SK-N-SH (cell line): ENCODE measurements around the gene HDDC2. TPM values are rescaled to one million over a fixed set of nuclear protein-coding genes. Genes with fewer than 3 reads are reported as not detected.

ENCODE experiments used
- CTCF ChIA-PET: fragments of 300-600, 350-600 bp; formaldehyde crosslinking; extraction: SDS; loops from one replicate; lab custom pipeline; 2021; lab: Yijun Ruan, JAX
- POLR2A ChIA-PET: fragments of 350-600 bp; sonication (Branson Sonifier 250); formaldehyde crosslinking; extraction: SDS; loops from one replicate; lab custom pipeline; 2020; ENCODE audit warnings: antibody characterized with exemption, inconsistent platforms; lab: Yijun Ruan, JAX
- DNase-seq: peaks from one replicate; pipeline ENCODE4 v3.0.0; 2012
- H2AFZ ChIP-seq: fragments of 200-600 bp; sonication (generic); 2 replicates; pipeline ENCODE4 v1.8.1; 2016; ENCODE audit warnings: antibody characterized with exemption, mild to moderate bottlenecking, low read depth
- H3F3A ChIP-seq: fragments of 200-600 bp; sonication (generic); replicated peaks from 2 replicates; pipeline ENCODE3; 2016; ENCODE audit warnings: antibody characterized with exemption, mild to moderate bottlenecking; ENCODE audit not compliant: insufficient read depth
- H3K27ac ChIP-seq, 2 experiments: fragments of 200-500 bp in 1 of 2; fragments of 200-600 bp in 1 of 2; sonication (Bioruptor generic) in 1 of 2; sonication (generic), shearing (Covaris generic) in 1 of 2; 2 replicates each; pipeline versions ENCODE4 v1.5.1 to v1.6.1; 2014 to 2016; ENCODE audit warnings: low read depth in 2 of 2, inconsistent platforms in 1 of 2, low read length in 1 of 2, mild to moderate bottlenecking in 1 of 2, mixed read lengths in 1 of 2
- H3K27me3 ChIP-seq: fragments of 200-600 bp; sonication (generic), shearing (Covaris generic); 2 replicates; pipeline ENCODE4 v1.6.1; 2016; ENCODE audit warnings: mixed run types; ENCODE audit not compliant: insufficient read depth
- H3K36me3 ChIP-seq, 2 experiments: fragments of 200-500 bp in 1 of 2; fragments of 200-600 bp in 1 of 2; sonication (Bioruptor generic) in 1 of 2; sonication (generic) in 1 of 2; replicated peaks in 1 of 2; 2 replicates each; pipeline versions ENCODE3 to v1.5.1; 2014 to 2016; ENCODE audit warnings: low read length in 1 of 2, mild to moderate bottlenecking in 1 of 2; ENCODE audit not compliant: insufficient read depth in 2 of 2, control insufficient read depth in 1 of 2
- H3K4me1 ChIP-seq, 2 experiments: fragments of 200-500 bp in 1 of 2; fragments of 200-600 bp in 1 of 2; sonication (Bioruptor generic) in 1 of 2; sonication (generic), shearing (Covaris generic) in 1 of 2; 2 replicates each; pipeline versions ENCODE4 v1.5.1 to v1.6.1; 2014 to 2016; ENCODE audit warnings: low read depth in 1 of 2, low read length in 1 of 2, mixed run types in 1 of 2; ENCODE audit not compliant: insufficient read depth in 2 of 2, control insufficient read depth in 1 of 2
- H3K4me2 ChIP-seq: fragments of 200-600 bp; sonication (generic), shearing (Covaris generic); 2 replicates; pipeline ENCODE4 v1.6.1; 2017; ENCODE audit warnings: mixed run types
- H3K4me3 ChIP-seq, 2 experiments: fragments of 200-500 bp in 1 of 2; fragments of 200-600 bp in 1 of 2; sonication (Bioruptor generic) in 1 of 2; sonication (generic), shearing (Covaris generic) in 1 of 2; 2 replicates each; pipeline versions ENCODE4 v1.5.1 to v1.8.1; 2014 to 2016; ENCODE audit warnings: low read depth in 2 of 2, inconsistent platforms in 1 of 2, low read length in 1 of 2, mild to moderate bottlenecking in 1 of 2, mixed read lengths in 1 of 2, moderate library complexity in 1 of 2
- H3K79me2 ChIP-seq: fragments of 200-600 bp; sonication (generic); 2 replicates; pipeline ENCODE4 v1.8.1; 2017; ENCODE audit warnings: mild to moderate bottlenecking; ENCODE audit not compliant: insufficient read depth
- H3K9ac ChIP-seq: fragments of 200-600 bp; sonication (generic); 2 replicates; pipeline ENCODE4 v1.6.1; 2017; ENCODE audit warnings: mixed run types
- H3K9me2 ChIP-seq: fragments of 200-600 bp; sonication (generic); 2 replicates; pipeline ENCODE4 v1.6.1; 2017; ENCODE audit warnings: mixed run types
- H3K9me3 ChIP-seq: fragments of 200-600 bp; sonication (generic); 2 replicates; pipeline ENCODE4 v1.6.1; 2017; ENCODE audit warnings: mixed run types, mild to moderate bottlenecking, moderate library complexity
- H4K20me1 ChIP-seq: fragments of 200-600 bp; sonication (generic); 2 replicates; pipeline ENCODE4 v1.6.1; 2017; ENCODE audit warnings: mild to moderate bottlenecking, mixed run types; ENCODE audit not compliant: insufficient read depth
- CHD2 ChIP-seq: fragments of 150-350 bp; IDR thresholded peaks from 2 replicates; pipeline ENCODE4 v1.6.1; 2018; ENCODE audit warnings: low read length; ENCODE audit not compliant: partially characterized antibody
- ELF1 ChIP-seq: IDR thresholded peaks from 2 replicates; pipeline ENCODE4 v1.4.0; 2012
- EP300 ChIP-seq, 2 experiments: IDR thresholded peaks; 2 replicates each; pipeline versions ENCODE4 v1.4.0 to v1.6.1; 2012; ENCODE audit warnings: borderline replicate concordance in 1 of 2, low read depth in 1 of 2, low read length in 1 of 2
- EZH2phosphoT487 ChIP-seq: fragments of 200-600 bp; sonication (generic); IDR thresholded peaks from 2 replicates; pipeline ENCODE4 v1.6.1; 2017; ENCODE audit warnings: low read depth, mixed run types, mild to moderate bottlenecking, antibody characterized with exemption, moderate library complexity, borderline replicate concordance
- FOXJ3 ChIP-seq: sonication (generic); formaldehyde crosslinking; IDR thresholded peaks from 2 replicates; pipeline ENCODE4 v1.5.1; 2020; ENCODE audit warnings: mild to moderate bottlenecking, missing genetic modification reagents
- FOXM1 ChIP-seq: IDR thresholded peaks from 2 replicates; pipeline ENCODE4 v1.4.0; 2012; ENCODE audit warnings: low read depth, mild to moderate bottlenecking
- GABPA ChIP-seq: IDR thresholded peaks from 2 replicates; pipeline ENCODE4 v1.4.0; 2012; ENCODE audit warnings: low read depth, mild to moderate bottlenecking
- GATA2 ChIP-seq: sonication (generic); formaldehyde crosslinking; IDR thresholded peaks from 2 replicates; pipeline ENCODE4 v1.5.0; 2020; ENCODE audit warnings: mild to moderate bottlenecking, missing genetic modification reagents
- MEF2A ChIP-seq: IDR thresholded peaks from 2 replicates; pipeline ENCODE4 v1.4.0; 2012; ENCODE audit warnings: low read depth, borderline replicate concordance
- MXI1 ChIP-seq: IDR thresholded peaks from 2 replicates; pipeline ENCODE4 v1.6.1; 2012; ENCODE audit warnings: mild to moderate bottlenecking, low read depth, low read length, improper control_type of control experiment
- NRF1 ChIP-seq: IDR thresholded peaks from 2 replicates; pipeline ENCODE4 v1.6.1; 2012; ENCODE audit warnings: low read depth, mild to moderate bottlenecking, low read length
- POLR2AphosphoS5 ChIP-seq: IDR thresholded peaks from 2 replicates; pipeline ENCODE4 v1.6.1; 2012; ENCODE audit warnings: low read depth, low read length
- RAD21 ChIP-seq: IDR thresholded peaks from 2 replicates; pipeline ENCODE4 v1.6.1; 2012; ENCODE audit warnings: mild to moderate bottlenecking, low read length
- RCOR1 ChIP-seq: fragments of 150-350 bp; IDR thresholded peaks from 2 replicates; pipeline ENCODE4 v1.6.1; 2017; ENCODE audit warnings: antibody characterized with exemption, low read length
- TCF12 ChIP-seq: IDR thresholded peaks from 2 replicates; pipeline ENCODE4 v1.4.0; 2012
- WGBS: methylation state at CpG from one replicate; pipeline ENCODE4 v1.1.6; 2017; ENCODE audit warnings: low lambda C conversion rate; 5-methylcytosine and 5-hydroxymethylcytosine counted together
- polyA plus RNA-seq, 3 experiments: library from polyadenylated mRNA; depleted of rRNA; stranded (reverse); fragments of >200 nt; gene quantifications; 2 replicates each; pipeline ENCODE4 v1.2.3, GENCODE V29; 2012
- TF ChIP-seq, protein P1 (sequence below): IDR thresholded peaks from 2 replicates; pipeline ENCODE4 v1.4.0; 2012; ENCODE audit warnings: low read depth, borderline replicate concordance
- TF ChIP-seq, protein P2 (sequence below): IDR thresholded peaks from 2 replicates; pipeline ENCODE4 v1.4.0; 2012; ENCODE audit warnings: low read depth
- TF ChIP-seq, protein P3 (sequence below): fragments of 150-350 bp; IDR thresholded peaks from 2 replicates; pipeline ENCODE4 v1.6.1; 2016; ENCODE audit warnings: mild to moderate bottlenecking, low read depth, low read length

Gene HDDC2
- polyA plus RNA-seq, 1 of the 3 experiments (the other 2 are of a cell fraction): 85.5 TPM

DNA sequence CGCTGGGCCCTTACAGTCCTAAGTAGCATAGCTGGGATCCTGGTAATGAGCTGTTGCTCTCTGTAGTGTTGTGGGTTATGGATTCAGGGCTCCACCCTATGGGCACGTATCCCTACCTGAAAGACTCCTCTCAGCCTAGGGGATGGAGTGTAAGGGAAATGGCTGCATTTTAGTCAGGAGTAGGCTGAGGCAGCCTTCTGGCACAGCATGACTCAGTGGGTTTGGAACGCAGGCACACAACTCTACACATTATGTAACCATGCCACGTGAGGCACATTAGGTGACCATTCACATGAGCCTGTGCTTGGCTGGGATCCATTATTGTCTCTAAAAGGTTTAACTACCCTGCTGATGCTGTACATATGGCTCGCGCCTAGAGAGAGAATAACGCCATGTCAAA lies 27.8 kb downstream of the HDDC2 start:
- Histone ChIP-seq H3K9ac (no peak overlapping the region), H3K4me3 (no peak overlapping the region), H3K27me3 (no peaks in the 10 kb centered on the region), H3K4me1 (no peaks in the 10 kb centered on the region; a peak in 1 of 4 replicates), H3K9me2 (no peaks in the 10 kb centered on the region), H3F3A (no peaks in the 10 kb centered on the region), H3K4me2 (no peak overlapping the region), H3K36me3 (peaks cover 8 to 26% of the 10 kb centered on the region in 2 experiments), H2AFZ (no peak overlapping the region), H3K9me3 (no peaks in the 10 kb centered on the region), H4K20me1 (no peaks in the 10 kb centered on the region), H3K27ac (no peak overlapping the region), H3K79me2 (no peaks in the 10 kb centered on the region)
- CTCF ChIA-PET: no interaction called here
- POLR2A ChIA-PET: no interaction called here
- DNase-seq: no peak
- 89% methylated on average over 6 of the region's 7 CpGs for WGBS
- no peak for TF ChIP-seq CHD2
- TF ChIP-seq, all 33 proteins: peak for 0

DNA sequence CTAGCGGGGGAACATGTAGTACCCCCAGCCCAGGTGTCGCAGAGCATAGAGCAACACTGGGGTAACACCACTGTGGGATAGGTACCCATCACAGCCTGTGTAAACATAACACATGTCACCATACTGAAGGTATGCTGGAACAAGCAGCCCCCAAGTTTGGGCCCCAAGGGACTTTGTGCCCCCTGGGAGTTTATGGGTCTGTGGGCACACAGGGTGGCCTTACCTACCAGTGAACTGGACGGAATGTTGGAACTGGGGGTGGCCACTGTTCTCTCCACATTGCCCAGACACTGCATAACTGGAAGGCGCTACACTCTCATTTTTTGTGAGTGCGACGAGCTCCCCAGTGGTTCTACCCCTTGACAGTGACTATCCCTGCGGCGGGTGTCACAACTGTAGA lies 28.5 kb downstream of the HDDC2 start:
- no CpG with 5 or more reads among the region's 8 CpGs for WGBS
- no peak overlapping the region for H3K9ac ChIP-seq
- H3K27me3 ChIP-seq: no peaks in the 10 kb centered on the region
- no peaks in the 10 kb centered on the region for H4K20me1 ChIP-seq
- CTCF ChIA-PET: no interaction called here
- no peak overlapping the region for H2AFZ ChIP-seq
- TF ChIP-seq NRF1: no peak
- TF ChIP-seq FOXM1: no peak
- TF ChIP-seq EP300 (IDR thresholded peaks at IDR 0.05; ENCODE audit: borderline replicate concordance in 1 of 2, low read depth in 1 of 2, low read length in 1 of 2): no peak
- TF ChIP-seq, protein P1, sequence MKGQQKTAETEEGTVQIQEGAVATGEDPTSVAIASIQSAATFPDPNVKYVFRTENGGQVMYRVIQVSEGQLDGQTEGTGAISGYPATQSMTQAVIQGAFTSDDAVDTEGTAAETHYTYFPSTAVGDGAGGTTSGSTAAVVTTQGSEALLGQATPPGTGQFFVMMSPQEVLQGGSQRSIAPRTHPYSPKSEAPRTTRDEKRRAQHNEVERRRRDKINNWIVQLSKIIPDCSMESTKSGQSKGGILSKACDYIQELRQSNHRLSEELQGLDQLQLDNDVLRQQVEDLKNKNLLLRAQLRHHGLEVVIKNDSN: no peak
- TF ChIP-seq MEF2A: no peak
- no peak for TF ChIP-seq RCOR1
- no peak for TF ChIP-seq GATA2 (CRISPR knock-in tag)
- no peak for TF ChIP-seq EZH2phosphoT487
- TF ChIP-seq FOXJ3: no peak
- no peak for TF ChIP-seq POLR2AphosphoS5
- no peak for TF ChIP-seq MXI1
- TF ChIP-seq ELF1: no peak
- TF ChIP-seq TCF12: no peak
- no peak for TF ChIP-seq GABPA
- TF ChIP-seq, protein P2, sequence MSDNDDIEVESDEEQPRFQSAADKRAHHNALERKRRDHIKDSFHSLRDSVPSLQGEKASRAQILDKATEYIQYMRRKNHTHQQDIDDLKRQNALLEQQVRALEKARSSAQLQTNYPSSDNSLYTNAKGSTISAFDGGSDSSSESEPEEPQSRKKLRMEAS: no peak
- TF ChIP-seq, protein P3, sequence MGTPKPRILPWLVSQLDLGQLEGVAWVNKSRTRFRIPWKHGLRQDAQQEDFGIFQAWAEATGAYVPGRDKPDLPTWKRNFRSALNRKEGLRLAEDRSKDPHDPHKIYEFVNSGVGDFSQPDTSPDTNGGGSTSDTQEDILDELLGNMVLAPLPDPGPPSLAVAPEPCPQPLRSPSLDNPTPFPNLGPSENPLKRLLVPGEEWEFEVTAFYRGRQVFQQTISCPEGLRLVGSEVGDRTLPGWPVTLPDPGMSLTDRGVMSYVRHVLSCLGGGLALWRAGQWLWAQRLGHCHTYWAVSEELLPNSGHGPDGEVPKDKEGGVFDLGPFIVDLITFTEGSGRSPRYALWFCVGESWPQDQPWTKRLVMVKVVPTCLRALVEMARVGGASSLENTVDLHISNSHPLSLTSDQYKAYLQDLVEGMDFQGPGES: no peak
- TF ChIP-seq RAD21: no peak
- peaks cover 4 to 26% of the 10 kb centered on the region in 2 experiments for H3K36me3 ChIP-seq
- H3K9me2 ChIP-seq: no peaks in the 10 kb centered on the region
- no peak overlapping the region for H3K27ac ChIP-seq
- no peak overlapping the region for H3K4me3 ChIP-seq
- POLR2A ChIA-PET: no interaction called here
- no peaks in the 10 kb centered on the region for H3K9me3 ChIP-seq
- H3K4me1 ChIP-seq: no peaks in the 10 kb centered on the region
- no peak overlapping the region for H3K4me2 ChIP-seq
- DNase-seq: no peak
- no peaks in the 10 kb centered on the region for H3F3A ChIP-seq
- no peaks in the 10 kb centered on the region for H3K79me2 ChIP-seq
